ENCODE results near the gene PRDX2. TPM values are rescaled to one million over a fixed set of nuclear protein-coding genes. Genes with fewer than 3 reads are reported as not detected.

Gene PRDX2
- polyA plus RNA-seq, 1 donor, result 162 TPM

DNA sequence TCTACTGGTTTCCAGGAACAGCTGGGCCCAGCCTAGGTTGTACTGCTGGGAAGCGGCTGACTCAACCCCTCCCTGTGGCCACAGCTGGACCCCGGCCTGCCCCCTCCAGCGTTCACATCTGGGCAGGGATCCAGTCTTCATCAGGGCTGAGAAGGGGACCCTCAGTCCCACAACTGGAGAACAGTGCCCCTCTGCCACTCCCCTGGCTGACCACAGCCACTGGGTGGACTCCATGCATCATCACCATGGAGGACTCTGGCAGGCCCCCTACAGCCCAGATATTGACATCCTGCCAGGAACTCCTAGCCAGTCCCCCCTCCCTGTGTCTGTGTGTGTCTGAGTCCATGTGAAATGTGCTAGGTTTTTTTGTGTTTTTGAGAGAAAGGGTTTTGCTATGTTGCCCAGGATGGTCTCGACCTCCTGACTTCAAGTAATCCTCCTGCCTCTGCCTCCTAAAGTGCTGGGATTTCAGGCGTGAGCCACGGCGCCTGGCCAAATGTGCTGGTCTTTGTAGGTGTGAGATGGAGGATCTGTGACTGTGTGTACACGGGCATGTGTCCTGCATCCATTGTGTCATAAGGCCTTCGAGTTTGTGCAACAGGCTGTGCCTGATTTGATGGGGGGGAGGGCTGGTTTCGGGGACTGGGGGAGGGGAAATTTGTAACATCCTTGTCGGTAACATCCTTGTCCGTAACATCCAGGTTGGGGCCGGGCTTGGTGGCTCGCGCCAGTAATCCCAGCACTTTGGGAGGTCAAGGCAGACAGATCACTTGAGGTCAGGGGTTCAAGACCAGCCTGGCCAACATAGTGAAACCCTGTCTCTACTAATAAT lies 22.2 kb downstream of the PRDX2 start:
- DNase-seq (ENCODE audit: low read depth), result no peak

DNA sequence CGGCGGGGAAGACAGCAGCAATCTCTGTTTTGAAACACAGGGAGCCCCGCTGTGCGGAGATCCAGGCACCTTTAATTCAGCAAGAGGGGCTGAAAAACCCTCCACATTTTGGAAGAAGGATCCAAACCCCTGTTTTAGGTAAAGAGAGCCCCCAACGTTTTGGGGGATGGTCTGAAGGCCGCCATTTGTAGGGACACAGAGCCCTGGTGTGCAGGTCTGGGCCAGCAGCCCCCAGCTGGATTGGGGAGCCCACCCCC lies 22.8 kb downstream of the PRDX2 start:
- no peak for DNase-seq (ENCODE audit: low read depth)

DNA sequence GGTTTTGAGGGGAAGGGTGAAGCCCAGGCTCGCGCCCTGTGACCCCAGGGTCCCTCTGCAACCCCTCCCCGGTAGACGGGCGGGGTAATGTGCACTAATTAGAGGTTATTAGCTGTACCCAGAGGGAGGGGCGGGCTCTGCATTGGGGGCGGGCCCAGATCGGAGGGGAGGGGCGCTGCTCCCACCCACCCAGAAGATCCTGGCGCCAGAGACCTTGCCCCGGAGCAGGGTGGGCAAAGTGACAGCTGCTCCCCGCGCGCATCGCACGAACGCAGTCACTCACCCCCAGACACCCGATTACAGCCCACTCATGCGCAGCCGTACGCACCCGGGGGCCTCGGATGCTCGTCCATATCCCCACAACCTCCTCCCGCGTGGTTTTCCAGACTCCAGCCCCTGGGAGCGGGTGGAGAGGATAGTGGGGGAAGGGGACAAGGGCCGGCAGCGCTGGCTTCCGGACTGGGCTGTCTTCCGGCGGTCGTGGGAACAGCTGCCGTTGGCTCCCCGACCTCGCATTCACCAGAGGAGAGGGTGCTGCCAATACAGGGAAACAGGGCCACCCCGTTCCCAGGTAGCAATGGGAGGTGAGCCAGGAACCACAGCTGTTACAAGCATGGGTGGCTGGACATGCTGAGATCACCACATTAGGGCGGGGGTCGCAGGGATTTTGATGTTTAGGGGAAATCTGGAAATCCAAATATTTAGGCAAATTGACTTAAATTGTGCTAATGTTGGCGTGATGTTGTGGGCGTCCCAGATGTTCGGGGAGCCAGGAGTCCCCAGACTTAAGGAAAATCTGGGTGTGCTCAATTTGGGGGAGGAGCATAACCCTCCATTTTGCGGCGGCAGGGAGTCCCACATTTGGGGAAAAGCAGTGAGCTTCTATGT lies 23.3 kb downstream of the PRDX2 start:
- DNase-seq (ENCODE audit: low read depth), result no peak

DNA sequence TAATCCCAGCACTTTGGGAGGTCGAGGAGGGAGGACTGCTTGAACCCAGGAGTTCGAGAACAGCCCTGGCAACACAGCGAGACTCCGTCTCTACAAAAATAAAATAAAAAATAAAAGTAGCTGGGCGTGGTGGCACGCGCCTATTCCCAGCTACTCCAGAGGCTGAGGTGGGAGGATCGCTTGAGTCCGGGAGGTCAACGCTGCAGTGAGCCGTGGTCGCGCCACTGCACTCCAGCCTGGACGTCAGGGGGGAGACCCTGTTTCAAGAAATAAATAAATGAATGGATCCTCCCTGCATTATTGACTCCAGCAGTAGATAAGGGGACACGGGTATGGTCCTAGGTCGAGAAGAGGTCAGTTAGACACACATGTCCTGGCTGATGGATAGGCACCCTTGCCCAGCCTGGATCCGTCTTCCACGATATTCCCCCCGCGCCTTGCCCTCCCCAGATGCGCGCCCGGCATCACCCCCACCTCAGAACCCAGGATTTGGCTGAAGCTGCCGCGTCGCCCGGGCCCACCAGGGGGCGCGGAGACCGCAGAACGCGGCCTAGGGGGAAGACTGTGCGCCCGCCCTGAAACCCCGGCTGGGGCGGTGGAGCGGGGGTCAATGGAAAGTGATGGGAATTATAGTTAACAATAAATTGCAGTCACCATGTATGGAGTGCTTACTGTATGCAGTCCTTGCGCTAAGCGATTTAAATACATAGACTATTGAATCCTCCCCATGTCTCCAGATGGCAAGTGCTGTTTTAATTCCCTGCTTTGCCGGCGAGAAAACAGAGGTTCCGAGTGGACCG lies 24.2 kb downstream of the PRDX2 start:
- DNase-seq (ENCODE audit: low read depth), result no peak

DNA sequence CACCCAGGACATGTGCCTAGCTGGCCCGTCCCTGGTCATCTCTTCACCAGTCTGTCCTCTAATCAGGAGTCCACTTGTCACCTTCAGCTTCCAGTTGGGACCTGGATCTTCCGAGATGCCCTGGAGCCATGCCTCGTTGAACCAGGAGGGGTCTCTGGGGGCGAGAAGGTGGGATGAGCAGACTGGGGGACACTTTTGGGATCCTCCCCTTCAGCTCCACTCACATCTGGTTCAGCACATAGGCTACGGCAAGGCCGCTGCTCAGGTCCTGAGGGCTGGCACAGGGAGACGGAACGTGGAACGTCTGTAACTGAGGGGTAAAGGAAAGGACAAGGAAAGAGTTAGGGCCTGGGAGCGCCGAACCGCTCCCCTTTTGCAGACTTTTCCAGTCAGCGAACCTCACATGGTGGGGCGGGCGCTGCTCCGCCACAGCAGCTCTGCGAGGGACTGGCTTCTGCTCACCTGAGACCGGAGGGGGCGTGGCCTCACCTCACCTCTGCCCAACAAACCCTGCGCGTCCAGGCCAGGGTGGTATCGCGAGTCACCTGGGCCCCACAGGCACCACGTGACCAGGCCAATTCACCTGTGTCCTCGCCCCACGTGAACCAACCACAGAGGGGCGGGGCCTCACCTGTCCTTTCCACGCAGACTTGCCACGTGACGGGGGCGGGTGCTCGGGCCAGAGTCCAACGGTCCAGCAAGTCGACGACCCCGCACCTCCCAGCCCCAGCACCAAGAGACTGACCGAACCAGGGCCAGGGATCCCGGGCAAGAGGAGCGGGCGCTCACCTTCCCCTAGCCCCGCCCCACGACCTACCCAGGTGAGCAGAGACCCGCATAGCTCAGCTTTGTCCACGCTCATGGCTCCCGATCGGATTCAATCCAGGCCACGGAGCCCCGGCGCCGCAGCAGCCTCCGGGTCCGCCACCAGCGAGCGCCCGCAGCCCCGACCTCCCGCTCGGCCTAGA lies 26.7 kb downstream of the PRDX2 start, which contains the start of gene HOOK2:
TSS of gene HOOK2 (minus strand) at position 965 of the 968 bp plus-strand sequence. CDS start at position 862, 103 bp downstream.
- no peak for DNase-seq (ENCODE audit: low read depth)

DNA sequence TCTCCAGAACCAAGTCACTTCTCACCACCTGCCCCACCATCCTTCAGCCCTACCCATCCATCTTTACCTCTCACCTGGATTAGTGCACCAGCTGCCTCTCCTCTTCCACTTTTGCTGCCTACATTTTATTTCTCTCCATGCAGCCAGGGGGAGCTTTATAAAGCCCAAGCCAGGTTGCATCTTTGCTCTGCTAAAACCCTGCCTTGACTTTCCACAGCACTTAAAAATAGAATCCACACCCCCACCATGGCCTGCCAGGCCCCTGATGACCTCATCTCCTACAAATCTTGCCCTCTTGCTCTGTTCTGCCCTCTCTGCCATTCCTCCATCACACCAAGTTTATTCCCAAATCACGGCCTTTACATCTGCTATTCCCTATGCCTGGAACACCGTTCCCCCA lies 28.0 kb downstream of the PRDX2 start:
- no peak for DNase-seq (ENCODE audit: low read depth)

DNA sequence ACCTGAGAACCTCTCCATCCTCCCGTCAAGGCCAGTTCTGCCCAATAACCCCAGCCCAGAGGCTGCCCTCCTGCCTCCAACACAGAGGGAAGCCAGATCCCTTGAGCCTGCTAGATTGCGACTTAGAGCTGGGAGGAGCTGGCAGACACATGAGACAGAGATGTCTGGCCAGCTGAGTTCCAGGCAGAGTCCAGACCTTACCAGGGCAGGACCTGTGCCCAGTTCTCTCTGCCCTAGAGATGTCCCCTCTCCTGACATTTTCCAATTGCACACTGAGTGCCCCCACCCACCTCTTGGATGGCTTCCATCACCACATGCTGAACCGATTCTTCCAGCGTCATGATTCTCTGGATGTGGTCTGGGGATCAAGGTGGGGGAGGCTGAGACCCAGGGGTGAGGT lies 29.3 kb downstream of the PRDX2 start:
- DNase-seq (ENCODE audit: low read depth), result no peak

DNA sequence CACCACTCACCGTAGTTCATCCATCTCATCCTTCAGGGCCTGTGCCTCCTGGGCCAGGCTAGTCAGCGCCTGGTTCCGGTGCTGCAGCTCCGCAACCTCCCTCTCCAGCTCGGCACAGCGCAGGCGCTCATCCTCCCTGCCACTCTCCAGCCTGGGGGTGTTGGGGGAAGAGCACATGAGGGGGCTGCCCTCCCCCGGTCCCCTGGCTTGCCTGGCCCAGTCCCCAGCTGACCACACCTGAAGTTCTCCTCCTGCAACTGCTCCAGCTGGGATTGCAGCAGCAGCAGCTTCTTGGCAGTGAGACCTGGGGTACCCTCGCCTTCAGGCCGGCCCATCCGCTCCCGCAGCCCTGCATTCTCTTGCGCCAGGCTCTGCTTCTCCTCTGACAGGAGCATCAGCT lies 30.7 kb downstream of the PRDX2 start:
- no peak for DNase-seq (ENCODE audit: low read depth)

DNA sequence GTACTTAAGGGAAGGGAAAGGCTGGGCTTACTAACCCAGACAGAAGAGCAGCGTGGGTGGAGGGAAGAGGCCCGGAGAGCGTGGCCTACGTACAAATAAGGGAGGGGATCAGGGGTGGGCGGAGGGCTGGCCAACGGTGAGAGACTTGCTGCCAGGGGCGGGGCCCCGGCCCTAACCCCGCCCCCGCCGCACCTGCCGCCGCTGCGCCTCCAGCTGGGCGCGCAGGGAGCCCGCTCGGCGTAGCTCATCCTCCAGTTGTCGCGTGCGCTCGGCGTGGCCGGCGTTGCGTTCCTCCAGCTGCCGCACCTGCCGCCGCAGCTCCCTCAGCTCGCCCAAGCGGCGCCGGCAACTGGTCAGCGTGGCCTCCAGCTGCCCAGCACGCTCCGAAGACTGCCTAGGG lies 31.9 kb downstream of the PRDX2 start:
- no peak for DNase-seq (ENCODE audit: low read depth)

DNA sequence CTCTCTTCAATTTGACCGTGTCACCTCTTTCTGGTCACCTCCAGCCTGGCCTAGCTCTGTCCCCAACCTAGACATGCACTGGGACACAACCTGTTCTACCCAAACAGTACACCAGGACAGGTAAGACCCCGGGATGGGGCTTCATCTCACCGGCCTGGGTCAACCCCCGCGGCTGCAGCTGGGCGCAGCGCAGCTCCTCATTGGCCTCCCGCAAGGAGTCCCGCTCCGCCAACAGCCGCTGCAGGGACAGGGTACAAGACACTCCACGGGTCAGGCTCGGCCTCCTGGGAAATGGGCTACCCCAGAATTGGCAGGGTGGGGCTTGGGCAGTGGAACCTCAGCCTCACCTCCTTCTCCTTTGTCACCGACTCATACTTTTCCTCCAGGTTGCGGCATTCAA lies 33.9 kb downstream of the PRDX2 start:
- no peak for DNase-seq (ENCODE audit: low read depth)

DNA sequence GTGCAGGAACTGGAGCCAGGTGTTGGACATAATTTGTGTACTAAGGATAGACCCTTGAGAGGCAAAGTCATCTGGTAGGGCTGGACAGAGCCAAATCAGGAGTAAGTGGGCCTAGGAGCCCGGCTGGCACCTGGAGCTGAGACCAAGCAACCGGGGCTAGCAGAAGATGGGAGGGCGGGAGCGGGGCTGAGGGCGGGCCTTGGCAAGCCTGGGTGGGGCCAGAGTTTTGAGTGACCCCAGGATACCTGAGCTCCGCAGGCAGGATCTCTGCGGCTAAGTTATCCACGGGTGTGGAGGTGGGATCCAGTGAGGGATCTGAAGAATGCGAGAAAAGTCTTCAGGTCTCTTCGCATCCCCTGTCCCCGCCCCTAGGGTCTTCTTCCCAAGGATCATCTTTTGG lies 34.5 kb downstream of the PRDX2 start:
- DNase-seq (ENCODE audit: low read depth), result no peak

DNA sequence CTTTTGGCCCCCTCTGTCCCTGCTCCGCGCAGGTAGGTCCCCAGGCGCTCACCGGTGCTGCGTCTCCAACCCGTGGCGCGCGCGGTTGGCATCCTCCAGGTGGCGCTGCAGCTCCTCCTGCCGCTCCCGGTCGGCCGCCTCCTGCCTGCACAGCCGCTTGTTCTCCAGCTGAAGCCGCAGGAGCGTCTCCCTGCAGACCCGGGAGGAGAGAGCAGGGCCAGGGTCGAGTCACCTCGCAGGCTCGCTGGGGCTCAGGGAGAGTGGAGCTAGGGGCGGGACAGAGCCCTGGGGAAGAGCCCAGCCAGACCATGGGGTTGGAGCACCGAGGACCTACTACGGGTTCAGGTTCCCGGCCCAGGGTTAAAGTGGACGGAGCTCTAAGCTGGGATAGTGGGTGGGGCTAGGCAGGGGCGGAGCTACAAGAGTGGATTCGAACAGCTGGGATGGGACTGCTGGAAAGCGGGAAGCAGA lies 35.5 kb downstream of the PRDX2 start:
- DNase-seq (ENCODE audit: low read depth), result no peak

DNA sequence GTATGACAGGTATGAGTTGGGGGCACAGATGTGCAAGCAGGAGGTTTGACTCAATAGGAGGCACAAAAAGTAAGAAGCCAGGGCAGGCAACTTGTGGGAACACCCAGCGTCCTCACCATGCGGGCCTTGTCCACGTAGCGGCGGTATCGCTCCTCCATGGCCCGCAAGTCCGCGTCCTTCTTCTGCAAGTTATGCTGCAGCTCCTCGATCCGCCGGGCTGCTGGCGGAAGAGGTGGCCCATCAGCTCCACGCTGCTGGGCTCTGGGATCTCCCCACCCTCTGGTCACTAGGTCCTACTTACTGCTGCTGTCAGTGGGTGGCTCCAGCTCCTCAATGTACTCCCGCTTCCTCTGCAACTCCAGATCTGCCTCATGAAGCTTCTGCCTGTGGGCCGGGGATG lies 36.9 kb downstream of the PRDX2 start:
- no peak for DNase-seq (ENCODE audit: low read depth)

DNA sequence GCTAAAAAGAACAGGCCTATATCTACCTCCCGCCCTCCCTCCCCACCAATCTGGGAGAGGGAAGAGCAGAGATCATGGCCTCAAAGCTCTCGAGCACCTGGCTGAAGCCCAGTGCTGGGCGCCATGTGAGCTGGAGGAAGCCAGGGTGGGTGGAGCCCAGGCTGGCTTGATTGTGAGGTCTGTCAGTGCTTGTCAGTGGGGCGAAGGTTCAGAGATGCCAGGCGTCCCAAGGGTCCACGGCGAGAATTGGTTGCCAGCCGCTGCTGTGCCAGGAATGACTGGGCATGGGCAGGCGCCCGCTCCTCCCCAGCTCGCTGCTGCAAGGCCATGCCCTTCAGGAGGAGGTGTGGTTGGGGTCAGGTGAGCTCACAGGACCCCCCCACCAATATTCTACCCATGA lies 38.5 kb downstream of the PRDX2 start:
- DNase-seq (ENCODE audit: low read depth), result no peak

DNA sequence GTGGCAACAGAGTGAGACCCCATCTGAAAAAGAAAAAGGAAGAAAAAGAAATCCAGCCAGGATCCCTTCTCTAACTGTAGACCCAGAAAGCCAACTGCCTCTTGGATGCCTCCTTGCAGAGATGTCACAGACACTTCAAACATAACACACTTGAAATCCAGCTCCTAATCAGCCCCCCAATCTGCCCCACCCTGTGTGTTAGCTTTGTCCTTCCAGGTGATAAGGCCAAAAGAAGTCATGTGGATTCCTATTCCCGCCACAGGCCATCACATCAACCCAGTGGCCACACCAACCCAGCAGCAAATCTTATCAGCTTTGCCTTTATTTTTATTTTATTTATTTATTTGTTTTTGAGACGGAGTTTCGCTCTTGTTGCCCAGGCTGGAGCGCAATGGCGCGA lies 41.9 kb downstream of the PRDX2 start:
- DNase-seq (ENCODE audit: low read depth), result no peak

DNA sequence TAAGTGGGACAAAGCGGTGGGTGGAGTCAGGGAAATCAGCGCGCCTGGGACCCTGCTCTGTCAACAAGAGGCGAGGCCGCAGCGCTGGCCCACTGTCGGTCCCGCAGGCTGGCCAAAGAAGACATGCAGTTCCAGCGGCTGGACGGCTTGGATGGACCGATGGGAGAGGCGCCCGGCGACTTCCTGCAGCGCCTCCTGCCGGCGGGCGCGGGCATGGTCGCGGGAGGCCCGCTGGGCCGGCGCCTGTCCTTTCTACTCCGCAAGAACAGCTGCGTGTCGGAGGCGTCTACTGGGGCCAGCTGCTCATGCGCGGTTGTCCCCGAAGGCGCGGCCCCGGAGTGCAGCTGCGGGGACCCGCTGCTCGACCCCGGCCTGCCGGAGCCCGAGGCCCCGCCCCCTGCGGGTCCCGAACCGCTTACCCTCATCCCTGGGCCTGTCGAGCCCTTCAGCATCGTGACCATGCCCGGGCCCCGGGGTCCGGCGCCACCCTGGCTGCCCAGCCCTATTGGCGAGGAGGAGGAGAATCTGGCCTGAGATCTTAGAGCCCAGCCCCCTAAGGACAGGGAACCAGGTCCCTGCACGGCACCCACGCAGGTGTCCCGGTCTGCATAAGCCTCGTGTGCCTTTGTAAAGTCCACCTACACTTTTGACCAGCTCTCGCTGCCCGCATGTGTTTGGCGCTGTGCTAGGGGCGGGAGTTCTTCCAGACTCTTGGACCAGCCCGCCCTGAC lies 43.9 kb downstream of the PRDX2 start:
- no peak for DNase-seq (ENCODE audit: low read depth)

DNA sequence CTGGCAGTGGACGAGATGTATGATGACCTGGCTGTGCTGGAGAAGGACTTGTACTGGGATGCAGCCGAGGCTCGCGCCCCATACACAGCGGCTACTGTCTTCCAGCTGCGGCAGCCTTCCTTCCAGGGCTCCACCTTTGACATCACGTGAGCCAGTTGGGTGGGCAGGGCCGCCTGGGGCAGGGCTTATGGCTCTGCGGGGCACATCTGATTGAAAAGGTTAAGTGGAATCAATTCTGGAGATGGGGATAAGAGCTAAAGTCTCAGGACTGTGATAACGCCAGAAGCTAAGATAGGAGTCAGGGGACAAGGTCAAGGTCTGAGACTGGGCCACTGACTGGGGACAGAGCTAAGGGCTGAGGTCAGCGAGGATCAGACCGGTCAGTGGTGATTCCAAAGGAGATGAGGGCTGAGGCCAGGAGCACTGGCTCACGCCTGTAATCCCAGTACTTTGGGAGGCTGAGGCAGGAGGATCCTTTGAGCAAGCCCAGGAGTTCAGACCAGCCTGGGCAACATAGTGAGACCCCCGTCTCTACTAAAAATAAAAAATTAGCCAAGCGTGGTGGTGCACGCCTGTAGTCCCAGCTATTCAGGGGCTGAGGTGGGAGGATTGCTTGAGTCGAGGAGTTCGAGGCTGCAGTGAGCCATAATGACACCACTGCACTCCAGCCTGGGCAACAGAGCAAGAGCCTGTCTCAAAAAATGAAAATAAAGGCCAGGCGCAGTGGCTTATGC lies 45.3 kb downstream of the PRDX2 start:
- no peak for DNase-seq (ENCODE audit: low read depth)

DNA sequence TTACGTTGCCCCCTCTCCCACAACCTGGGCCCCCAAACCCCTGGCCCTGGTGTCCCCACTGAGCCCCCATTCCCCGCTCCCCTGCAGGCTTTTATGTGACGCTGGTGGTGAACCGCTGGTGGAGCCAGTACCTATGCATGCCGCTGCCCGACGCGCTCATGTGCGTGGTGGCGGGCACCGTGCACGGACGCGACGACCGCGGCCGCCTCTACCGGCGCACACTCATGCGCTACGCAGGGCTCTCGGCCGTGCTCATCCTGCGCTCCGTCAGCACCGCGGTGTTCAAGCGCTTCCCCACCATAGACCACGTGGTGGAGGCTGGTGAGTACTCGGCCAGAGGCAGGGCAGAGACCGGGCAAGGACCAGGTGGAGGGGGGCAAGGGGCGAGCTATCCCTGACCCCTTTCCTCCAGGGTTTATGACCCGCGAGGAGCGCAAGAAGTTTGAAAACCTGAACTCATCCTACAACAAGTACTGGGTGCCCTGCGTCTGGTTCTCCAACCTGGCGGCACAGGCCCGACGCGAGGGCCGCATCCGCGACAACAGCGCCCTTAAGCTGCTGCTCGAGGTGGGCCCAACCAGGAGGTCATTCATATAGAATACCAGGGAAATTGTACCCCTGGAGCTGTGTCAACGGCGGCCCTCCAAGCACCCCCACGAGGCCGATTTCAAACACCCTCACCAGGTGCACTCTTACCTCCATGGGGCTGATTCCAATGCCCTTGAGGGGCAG lies 47.0 kb downstream of the PRDX2 start:
- DNase-seq (ENCODE audit: low read depth), result no peak
